ENCODE data around the gene RHOG. TPM values are rescaled to one million over a fixed set of nuclear protein-coding genes. Genes with fewer than 3 reads are reported as not detected.
A peak's percentile ranks its signal among the peaks of the same experiment; 100 is the strongest.

The RHOG gene
- total RNA-seq, 1 donor from 2014 or later: 25.0 TPM

DNA sequence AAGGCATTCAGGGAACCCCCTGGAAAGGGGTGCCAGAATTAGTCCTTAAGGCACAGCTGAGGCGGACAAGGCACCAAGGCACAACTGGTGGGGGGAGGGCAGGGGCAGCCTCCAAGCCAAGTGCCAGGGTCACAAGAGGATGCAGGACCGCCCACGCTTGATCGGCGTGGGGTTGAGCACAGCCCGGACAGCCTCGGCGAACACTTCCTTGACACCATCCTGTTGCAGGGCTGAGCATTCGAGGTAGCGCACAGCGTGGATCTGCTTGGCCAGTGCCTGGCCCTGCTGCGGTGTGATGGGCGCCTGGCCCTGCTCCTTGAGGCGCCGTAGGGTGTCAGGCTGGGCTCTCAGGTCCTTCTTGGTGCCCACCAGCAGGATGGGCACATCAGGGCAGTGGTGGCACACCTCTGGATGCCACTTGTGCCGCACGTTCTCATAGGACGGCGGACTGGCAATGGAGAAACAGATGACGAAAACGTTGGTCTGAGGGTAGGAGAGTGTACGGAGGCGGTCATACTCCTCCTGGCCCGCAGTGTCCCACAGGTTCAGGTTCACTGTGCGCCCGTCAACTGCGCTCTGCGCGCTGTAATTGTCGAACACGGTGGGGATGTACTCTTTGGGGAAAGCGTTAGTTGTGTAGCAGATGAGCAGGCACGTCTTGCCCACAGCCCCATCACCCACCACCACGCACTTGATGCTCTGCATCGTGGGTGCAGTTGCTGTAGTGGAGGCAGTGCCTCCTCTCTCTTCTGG lies 13.1 kb downstream of the RHOG start:
- Mint-ChIP-seq H3K9me3 (ENCODE audit: low read depth) (no peaks in the 10 kb centered on the region), H3K4me3 (ENCODE audit: low read depth) (no peak overlapping the region), H3K4me1 (ENCODE audit: low read depth) (peaks cover 2% of the 10 kb centered on the region), H3K27me3 (no peaks in the 10 kb centered on the region), H3K36me3 (ENCODE audit: insufficient read depth) (peaks cover 11% of the 10 kb centered on the region), H3K27ac (no peak overlapping the region)
- TF ChIP-seq, protein P1, sequence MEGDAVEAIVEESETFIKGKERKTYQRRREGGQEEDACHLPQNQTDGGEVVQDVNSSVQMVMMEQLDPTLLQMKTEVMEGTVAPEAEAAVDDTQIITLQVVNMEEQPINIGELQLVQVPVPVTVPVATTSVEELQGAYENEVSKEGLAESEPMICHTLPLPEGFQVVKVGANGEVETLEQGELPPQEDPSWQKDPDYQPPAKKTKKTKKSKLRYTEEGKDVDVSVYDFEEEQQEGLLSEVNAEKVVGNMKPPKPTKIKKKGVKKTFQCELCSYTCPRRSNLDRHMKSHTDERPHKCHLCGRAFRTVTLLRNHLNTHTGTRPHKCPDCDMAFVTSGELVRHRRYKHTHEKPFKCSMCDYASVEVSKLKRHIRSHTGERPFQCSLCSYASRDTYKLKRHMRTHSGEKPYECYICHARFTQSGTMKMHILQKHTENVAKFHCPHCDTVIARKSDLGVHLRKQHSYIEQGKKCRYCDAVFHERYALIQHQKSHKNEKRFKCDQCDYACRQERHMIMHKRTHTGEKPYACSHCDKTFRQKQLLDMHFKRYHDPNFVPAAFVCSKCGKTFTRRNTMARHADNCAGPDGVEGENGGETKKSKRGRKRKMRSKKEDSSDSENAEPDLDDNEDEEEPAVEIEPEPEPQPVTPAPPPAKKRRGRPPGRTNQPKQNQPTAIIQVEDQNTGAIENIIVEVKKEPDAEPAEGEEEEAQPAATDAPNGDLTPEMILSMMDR (IDR thresholded peaks at IDR 0.05; ENCODE audit: unreplicated experiment): no peak
- DNase-seq (ENCODE audit: low spot score, unreplicated experiment): no peak

DNA sequence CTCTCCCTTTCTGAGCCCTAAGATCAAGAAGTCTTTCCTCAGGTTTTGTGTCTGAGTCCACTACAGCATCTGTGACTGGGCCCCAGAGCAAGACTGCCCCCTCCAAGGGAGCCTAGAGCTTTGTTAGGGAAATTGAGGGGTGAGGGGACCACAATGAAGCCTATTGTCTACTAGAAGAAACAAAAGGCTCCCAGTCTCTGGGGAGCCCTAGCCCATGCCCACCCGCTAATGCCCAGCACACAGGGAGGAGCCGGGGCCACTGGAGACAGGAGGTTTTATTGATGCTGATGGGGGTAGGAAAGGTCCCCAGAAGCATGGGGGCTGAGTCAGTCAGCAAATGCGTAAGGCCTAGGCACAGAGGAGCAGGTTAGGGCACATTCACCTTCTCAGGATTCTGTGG lies 14.0 kb downstream of the RHOG start:
- H3K4me1 Mint-ChIP-seq (ENCODE audit: low read depth): peaks cover under 1% of the 10 kb centered on the region
- H3K36me3 Mint-ChIP-seq (ENCODE audit: insufficient read depth): peaks cover 11% of the 10 kb centered on the region
- H3K27ac Mint-ChIP-seq: no peak overlapping the region
- no peak for DNase-seq (ENCODE audit: low spot score, unreplicated experiment)
- TF ChIP-seq, protein P1 (IDR thresholded peaks at IDR 0.05; ENCODE audit: unreplicated experiment): no peak
- no peaks in the 10 kb centered on the region for H3K9me3 Mint-ChIP-seq (ENCODE audit: low read depth)
- H3K27me3 Mint-ChIP-seq: no peaks in the 10 kb centered on the region
- no peak overlapping the region for H3K4me3 Mint-ChIP-seq (ENCODE audit: low read depth)

DNA sequence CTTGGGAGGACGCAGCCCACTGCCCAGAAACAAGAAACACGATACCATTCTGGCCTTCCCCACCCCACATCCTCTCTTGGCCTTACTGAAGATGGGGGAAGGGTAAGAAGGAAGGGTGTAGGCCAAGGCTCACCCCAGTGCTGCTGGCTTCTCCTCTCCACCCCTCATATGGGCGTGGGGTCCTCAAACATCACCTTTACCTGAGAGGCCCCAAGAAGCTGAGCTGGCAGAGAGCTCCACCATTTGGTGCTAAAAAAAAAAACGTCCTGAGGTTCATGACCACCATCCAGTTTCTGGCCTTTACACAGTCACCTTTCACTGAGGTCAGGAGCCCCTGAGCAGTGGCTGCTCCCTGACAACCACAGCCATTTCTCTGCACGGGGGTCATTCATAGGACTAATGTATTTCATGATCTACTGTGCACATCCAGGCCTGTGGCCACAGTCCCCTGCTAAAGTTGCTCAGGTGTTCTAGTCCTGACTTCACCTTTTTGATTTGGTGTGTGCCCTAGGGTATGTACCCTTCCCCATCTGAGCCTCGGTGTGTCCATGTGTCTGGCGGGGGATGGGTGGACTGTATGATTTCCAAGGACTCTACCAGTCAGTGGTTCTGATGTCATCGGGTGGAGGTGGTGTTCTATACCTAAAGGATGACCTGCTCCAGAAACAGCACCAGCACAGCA lies 15.1 kb downstream of the RHOG start:
- H3K4me1 Mint-ChIP-seq (ENCODE audit: low read depth): no peaks in the 10 kb centered on the region
- H3K27ac Mint-ChIP-seq: no peak overlapping the region
- no peaks in the 10 kb centered on the region for H3K27me3 Mint-ChIP-seq
- no peaks in the 10 kb centered on the region for H3K9me3 Mint-ChIP-seq (ENCODE audit: low read depth)
- TF ChIP-seq, protein P1 (IDR thresholded peaks at IDR 0.05; ENCODE audit: unreplicated experiment): no peak
- H3K4me3 Mint-ChIP-seq (ENCODE audit: low read depth): no peak overlapping the region
- no peak for DNase-seq (ENCODE audit: low spot score, unreplicated experiment)
- peaks cover 7% of the 10 kb centered on the region for H3K36me3 Mint-ChIP-seq (ENCODE audit: insufficient read depth)

DNA sequence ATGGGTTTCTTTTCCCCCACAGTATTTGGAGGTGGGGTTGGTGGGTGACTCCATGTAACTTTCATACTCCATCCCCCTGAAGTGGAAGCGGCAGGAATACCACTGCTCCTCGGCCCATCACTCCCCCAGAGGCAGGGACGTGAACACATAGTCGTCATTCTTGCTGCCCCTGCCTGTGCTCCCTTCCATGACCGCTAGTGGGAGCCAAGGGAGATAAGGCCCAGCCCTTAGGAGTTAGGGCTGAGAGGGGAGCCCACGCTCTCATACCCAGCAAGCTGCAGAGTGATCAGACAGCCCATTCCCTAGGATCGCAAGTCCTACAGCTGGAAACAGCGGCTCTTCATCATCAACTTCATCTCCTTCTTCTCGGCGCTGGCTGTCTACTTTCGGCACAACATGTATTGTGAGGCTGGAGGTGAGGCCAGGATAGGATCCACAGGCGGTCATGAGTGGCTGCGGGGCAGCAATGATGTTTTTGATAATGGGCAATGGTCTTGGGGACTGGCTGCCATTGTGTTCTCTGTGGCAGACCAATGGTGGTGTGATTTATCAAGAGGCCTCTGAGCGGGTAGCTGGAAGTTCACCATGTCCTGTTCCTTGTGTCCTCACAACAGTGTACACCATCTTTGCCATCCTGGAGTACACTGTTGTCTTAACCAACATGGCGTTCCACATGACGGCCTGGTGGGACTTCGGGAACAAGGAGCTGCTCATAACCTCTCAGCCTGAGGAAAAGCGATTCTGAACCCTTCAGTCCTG lies 15.9 kb downstream of the RHOG start:
- Mint-ChIP-seq H3K4me3 (ENCODE audit: low read depth) (no peak overlapping the region), H3K4me1 (ENCODE audit: low read depth) (no peaks in the 10 kb centered on the region), H3K27ac (no peak overlapping the region), H3K36me3 (ENCODE audit: insufficient read depth) (peaks cover 7% of the 10 kb centered on the region), H3K9me3 (ENCODE audit: low read depth) (no peaks in the 10 kb centered on the region), H3K27me3 (no peaks in the 10 kb centered on the region)
- peak; percentile 48 for DNase-seq (ENCODE audit: low spot score, unreplicated experiment)
- TF ChIP-seq, protein P1 (IDR thresholded peaks at IDR 0.05; ENCODE audit: unreplicated experiment): peak; percentile 66
